Activated T-cell treated with anti-CD3 and anti-CD28 coated beads, Interleukin-2, amount 50 U/mL, for 4 hours (primary cell): ENCODE results near the gene IL13RA2. TPM values are rescaled to one million over a fixed set of nuclear protein-coding genes. Genes with fewer than 3 reads are reported as not detected.

ENCODE experiments used
- ATAC-seq, 2 donors: fragments of 200-7000 bp; cut with Tn5 transposase; one replicate each; pipeline ENCODE4 v1.10.0; 2021
- DNase-seq: peaks from one replicate; pipeline ENCODE4 v3.0.0-alpha.2; 2020
- H3K27me3 Mint-ChIP-seq: one replicate; pipeline ENCODE4 v1.8.0; 2021; ENCODE audit warnings: low read depth, mixed read lengths
- H3K36me3 Mint-ChIP-seq: one replicate; pipeline ENCODE4 v1.8.0; 2022; ENCODE audit warnings: mixed read lengths; ENCODE audit not compliant: insufficient read depth
- H3K4me1 Mint-ChIP-seq: one replicate; pipeline ENCODE4 v1.8.0; 2021; ENCODE audit warnings: low read depth, mixed read lengths
- H3K4me3 Mint-ChIP-seq: one replicate; pipeline ENCODE4 v1.8.0; 2021; ENCODE audit warnings: mild to moderate bottlenecking, moderate library complexity, mixed read lengths
- H3K9me3 Mint-ChIP-seq: one replicate; pipeline ENCODE4 v1.8.0; 2021; ENCODE audit warnings: mixed read lengths
- total RNA-seq, 3 donors: library from RNA; stranded (reverse); gene quantifications; one replicate each; pipeline ENCODE4 v1.2.1, GENCODE V29; 2021

The IL13RA2 gene
- not detected for total RNA-seq

DNA sequence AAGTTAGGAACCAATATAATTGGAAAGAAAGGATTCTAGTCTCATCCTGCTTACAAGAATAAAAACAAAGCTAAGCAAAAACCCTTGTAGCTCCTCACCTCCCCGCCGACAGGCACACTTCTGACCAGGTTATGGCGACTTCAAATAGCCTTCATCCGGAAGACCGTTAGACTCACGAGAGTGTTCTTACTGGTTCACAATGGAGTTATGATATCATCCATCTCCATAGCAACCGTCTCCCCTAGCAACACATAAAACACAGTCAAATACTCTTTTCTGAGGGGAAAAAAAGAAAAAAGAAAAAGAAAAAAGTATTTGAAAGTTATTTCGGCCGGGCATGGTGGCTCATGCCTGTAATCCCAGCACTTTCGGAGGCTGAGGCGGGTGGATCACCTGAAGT is at the start of gene IL13RA2:
Gene IL13RA2, minus strand, starts transcription at position 162 of the 400 bp plus-strand sequence. CDS start 347 bp downstream, outside the sequence.
- ATAC-seq (no peak), DNase-seq (no peak)
- Mint-ChIP-seq H3K4me3 (no peak within 1 kb of the TSS), H3K27me3 (no peaks in the 10 kb centered on the region), H3K4me1 (no peaks in the 10 kb centered on the region), H3K9me3 (no peaks in the 10 kb centered on the region), H3K36me3 (no peaks in the 10 kb centered on the region)

DNA sequence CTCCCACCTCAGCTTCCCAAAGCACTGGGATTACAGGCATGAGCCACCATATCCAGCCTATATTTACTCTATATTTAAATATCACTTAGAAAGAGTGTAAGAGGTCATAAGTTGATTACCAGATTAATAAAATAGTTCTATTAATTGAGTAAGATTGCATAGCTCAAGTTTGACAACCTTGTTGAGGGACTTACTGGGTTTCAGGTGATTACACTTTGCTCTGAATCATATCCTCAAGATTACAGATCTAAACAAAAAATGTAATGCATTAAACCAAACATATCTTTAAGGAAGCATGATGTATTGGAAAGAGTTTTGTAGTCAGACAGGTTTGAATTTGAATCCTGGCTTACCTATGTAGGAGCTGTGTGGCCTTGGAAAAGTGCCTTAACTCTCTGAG is 47.9 kb upstream of the IL13RA2 start:
- Mint-ChIP-seq H3K27me3 (no peaks in the 10 kb centered on the region), H3K9me3 (peaks cover 1% of the 10 kb centered on the region), H3K36me3 (no peaks in the 10 kb centered on the region), H3K4me1 (no peaks in the 10 kb centered on the region), H3K4me3 (no peak overlapping the region)
- ATAC-seq (no peak), DNase-seq (no peak)

- Mint-ChIP-seq H3K4me3 (no peak overlapping the region), H3K4me1 (no peaks in the 10 kb centered on the region), H3K27me3 (no peaks in the 10 kb centered on the region), H3K36me3 (no peaks in the 10 kb centered on the region), H3K9me3 (no peaks in the 10 kb centered on the region)
- ATAC-seq (no peak), DNase-seq (no peak)
Observed at GRCh38 chrX:115060013-115060412, 42.6 kb upstream of the IL13RA2 start.

DNA sequence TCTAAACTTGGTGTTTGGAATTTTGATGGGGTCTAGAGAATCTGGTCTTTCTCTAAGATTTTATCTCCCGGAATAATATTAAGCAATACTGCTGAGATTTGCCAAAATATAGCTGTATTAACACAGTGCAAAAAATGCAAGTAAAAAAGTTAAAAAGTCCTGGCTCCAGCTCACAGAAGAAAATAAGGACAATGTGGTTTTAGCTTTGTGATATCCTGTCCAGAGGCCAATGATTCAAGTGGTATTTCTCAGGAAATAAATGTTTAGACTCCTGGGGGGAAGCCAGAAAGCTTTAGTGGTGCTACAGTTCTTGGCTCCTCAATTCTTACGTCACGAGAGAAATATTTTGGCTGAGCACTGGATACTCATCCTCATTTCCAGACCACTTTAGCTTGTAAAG is 40.9 kb upstream of the IL13RA2 start:
- no peak overlapping the region for H3K4me3 Mint-ChIP-seq
- no peak for DNase-seq
- no peaks in the 10 kb centered on the region for H3K27me3 Mint-ChIP-seq
- no peaks in the 10 kb centered on the region for H3K4me1 Mint-ChIP-seq
- H3K9me3 Mint-ChIP-seq = no peaks in the 10 kb centered on the region
- no peak for ATAC-seq
- no peaks in the 10 kb centered on the region for H3K36me3 Mint-ChIP-seq

DNA sequence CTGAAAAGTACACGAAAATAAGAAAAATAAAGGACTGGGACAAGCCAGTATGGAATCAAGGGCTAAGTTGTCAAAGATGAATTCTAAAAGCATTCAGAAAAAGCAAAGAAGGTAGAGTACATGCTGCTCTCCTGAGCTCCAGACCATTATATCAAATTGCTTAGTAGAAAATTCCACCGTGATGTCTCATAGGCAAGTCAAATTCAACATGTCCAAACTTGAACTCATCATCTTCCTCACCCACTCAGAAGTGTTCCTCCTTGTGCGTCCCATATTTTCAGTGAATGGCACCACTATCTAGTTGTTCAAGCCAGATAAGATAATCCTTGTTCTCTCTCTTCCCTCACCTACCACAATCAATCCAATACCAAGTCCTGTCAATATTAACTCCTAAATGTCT is 37.5 kb upstream of the IL13RA2 start:
- Mint-ChIP-seq H3K36me3 (no peaks in the 10 kb centered on the region), H3K9me3 (no peaks in the 10 kb centered on the region), H3K4me1 (no peaks in the 10 kb centered on the region), H3K4me3 (no peak overlapping the region), H3K27me3 (no peaks in the 10 kb centered on the region)
- no peak for ATAC-seq
- no peak for DNase-seq

- DNase-seq (no peak), ATAC-seq (no peak)
- no peak overlapping the region for H3K4me3 Mint-ChIP-seq
- H3K4me1 Mint-ChIP-seq = no peaks in the 10 kb centered on the region
- H3K36me3 Mint-ChIP-seq = no peaks in the 10 kb centered on the region
- no peaks in the 10 kb centered on the region for H3K9me3 Mint-ChIP-seq
- H3K27me3 Mint-ChIP-seq = no peaks in the 10 kb centered on the region
Observed at GRCh38 chrX:115053223-115053622, 35.8 kb upstream of the IL13RA2 start.

DNA sequence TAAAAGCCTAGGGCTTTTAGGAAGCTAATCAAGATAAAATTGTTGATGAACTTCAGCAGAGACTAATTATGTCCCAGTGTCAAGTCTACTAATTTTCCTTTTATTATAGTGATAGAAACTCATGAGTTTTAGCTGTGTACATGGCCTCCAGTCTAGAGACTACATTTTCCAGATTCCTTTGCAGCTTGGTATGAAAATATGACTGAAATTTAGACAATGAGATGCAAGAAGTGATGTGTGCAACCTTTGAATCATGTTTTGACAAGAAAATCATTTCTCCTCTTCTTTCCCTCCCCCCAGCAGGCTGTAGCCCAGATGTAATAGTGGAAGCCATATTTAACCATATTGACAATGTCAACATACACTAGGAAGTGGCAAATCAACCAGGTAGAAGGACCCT is 30.3 kb upstream of the IL13RA2 start:
- Mint-ChIP-seq H3K36me3 (no peaks in the 10 kb centered on the region), H3K4me3 (no peak overlapping the region), H3K27me3 (no peaks in the 10 kb centered on the region), H3K9me3 (no peaks in the 10 kb centered on the region), H3K4me1 (no peaks in the 10 kb centered on the region)
- DNase-seq (no peak), ATAC-seq (no peak)

GRCh38 chrX:115047181-115047580 is 29.8 kb upstream of the IL13RA2 start:
- no peak for DNase-seq
- no peaks in the 10 kb centered on the region for H3K27me3 Mint-ChIP-seq
- no peak for ATAC-seq
- H3K4me1 Mint-ChIP-seq = no peaks in the 10 kb centered on the region
- no peaks in the 10 kb centered on the region for H3K36me3 Mint-ChIP-seq
- H3K4me3 Mint-ChIP-seq = no peak overlapping the region
- H3K9me3 Mint-ChIP-seq = no peaks in the 10 kb centered on the region

DNA sequence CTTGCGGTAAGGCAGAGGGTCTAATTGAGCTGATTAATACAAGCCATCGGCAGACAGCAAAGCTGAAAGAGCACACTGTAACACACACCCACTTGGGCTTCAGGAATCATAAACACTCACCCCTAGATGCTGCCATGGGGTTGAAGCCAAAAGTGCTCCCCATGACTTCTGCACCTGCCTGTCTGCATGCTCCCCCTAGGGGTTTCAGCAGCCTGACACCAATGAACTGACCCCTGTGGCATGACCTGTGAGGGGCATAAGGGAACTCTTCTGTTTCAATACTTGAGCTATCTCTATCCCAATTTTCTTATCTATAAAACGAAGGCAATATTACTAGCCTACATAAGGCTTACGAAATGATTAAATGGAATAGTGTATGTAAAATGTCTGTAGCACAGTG is 23.0 kb upstream of the IL13RA2 start:
- Mint-ChIP-seq H3K27me3 (no peaks in the 10 kb centered on the region), H3K9me3 (peaks cover 5% of the 10 kb centered on the region), H3K4me1 (no peaks in the 10 kb centered on the region), H3K36me3 (no peaks in the 10 kb centered on the region), H3K4me3 (no peak overlapping the region)
- ATAC-seq (no peak), DNase-seq (no peak)

DNA sequence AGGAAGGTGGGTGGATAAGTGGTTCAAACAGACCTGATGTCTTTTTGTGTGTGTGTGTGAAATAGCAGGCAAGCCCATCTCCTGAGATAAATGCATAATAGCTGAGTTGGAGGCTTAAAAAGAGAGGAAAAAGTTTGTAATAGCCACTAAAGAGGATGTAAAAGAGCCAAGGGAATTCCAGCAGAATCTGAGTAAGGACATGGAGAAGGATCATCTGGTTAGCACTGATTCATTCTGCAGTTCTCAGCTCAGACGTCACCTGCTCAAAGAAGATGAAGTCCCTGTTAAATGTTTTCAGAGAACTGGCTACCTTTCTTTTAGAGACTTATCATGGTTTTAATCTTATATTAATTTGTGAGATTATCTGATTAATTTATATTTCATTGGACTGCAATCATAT is 21.0 kb upstream of the IL13RA2 start:
- H3K36me3 Mint-ChIP-seq = no peaks in the 10 kb centered on the region
- H3K9me3 Mint-ChIP-seq = peaks cover 5% of the 10 kb centered on the region
- H3K4me1 Mint-ChIP-seq = no peaks in the 10 kb centered on the region
- H3K27me3 Mint-ChIP-seq = no peaks in the 10 kb centered on the region
- no peak for ATAC-seq
- DNase-seq = no peak
- no peak overlapping the region for H3K4me3 Mint-ChIP-seq

DNA sequence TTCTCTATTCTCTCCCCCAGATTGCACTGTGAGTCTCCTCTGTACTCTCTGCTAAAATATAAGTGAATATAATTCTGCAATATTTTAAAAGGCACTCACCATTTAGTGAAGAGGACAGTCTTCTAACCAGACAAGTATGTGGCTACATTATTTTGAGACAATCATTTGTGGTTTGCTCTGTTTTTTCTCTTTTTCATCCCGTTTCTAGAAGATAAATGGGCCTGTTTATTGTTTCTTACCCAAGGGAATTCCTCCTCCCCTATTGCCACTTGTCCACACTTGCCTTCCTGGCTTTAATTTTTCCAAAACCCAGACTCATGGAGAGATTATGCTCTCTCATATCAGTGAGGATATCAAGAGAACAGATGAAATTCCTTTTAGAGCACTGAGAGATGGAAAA is 18.6 kb upstream of the IL13RA2 start:
- H3K27me3 Mint-ChIP-seq = no peaks in the 10 kb centered on the region
- ATAC-seq = no peak
- peaks cover 5% of the 10 kb centered on the region for H3K9me3 Mint-ChIP-seq

GRCh38 chrX:115031989-115032388 is 14.6 kb upstream of the IL13RA2 start:
- Mint-ChIP-seq H3K4me3 (no peak overlapping the region), H3K27me3 (no peaks in the 10 kb centered on the region), H3K9me3 (no peaks in the 10 kb centered on the region), H3K4me1 (no peaks in the 10 kb centered on the region), H3K36me3 (no peaks in the 10 kb centered on the region)
- DNase-seq (no peak), ATAC-seq (no peak)

More for the DNA sequence above, 18.6 kb upstream of the IL13RA2 start:
- Mint-ChIP-seq H3K4me3 (no peak overlapping the region), H3K4me1 (no peaks in the 10 kb centered on the region), H3K36me3 (no peaks in the 10 kb centered on the region)
- no peak for DNase-seq

- H3K27me3 Mint-ChIP-seq = no peaks in the 10 kb centered on the region
- DNase-seq (no peak), ATAC-seq (no peak)
- no peaks in the 10 kb centered on the region for H3K9me3 Mint-ChIP-seq
- no peaks in the 10 kb centered on the region for H3K4me1 Mint-ChIP-seq
- H3K4me3 Mint-ChIP-seq = no peak overlapping the region
- no peaks in the 10 kb centered on the region for H3K36me3 Mint-ChIP-seq
Observed at GRCh38 chrX:115030625-115031024, 13.2 kb upstream of the IL13RA2 start.

DNA sequence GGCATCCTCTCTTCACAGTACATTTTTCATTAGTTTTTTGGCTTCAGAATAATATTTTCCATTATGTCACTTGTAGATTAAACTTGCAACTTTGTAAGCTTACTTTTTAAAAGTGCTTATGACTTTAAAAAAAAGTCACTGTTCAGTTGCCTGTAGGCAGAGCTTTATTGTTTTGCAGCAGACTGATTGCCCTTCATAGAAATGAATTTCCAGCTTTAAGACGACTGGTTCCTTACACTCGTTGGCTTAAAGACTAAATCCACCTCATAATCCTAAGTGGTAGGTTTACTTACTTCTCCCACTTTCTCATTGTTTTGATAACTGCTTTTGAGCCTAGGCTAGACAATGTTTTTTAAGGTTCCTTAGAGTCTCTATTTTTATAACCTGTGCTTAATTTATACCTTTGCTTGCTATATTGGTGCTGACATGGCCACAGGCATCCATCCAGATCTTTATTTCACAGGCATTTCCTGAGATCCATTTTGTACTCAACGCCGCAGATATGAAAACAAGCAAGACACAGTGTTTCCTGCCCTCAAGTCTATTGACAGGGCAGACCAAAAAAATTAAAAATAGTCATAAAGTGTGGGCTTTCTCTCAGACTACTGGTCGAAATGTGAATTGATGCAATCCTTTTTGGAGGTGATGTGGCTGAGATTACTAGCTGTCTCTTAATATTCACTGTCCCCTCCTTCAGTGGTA is 12.6 kb upstream of the IL13RA2 start:
- no peaks in the 10 kb centered on the region for H3K9me3 Mint-ChIP-seq
- ATAC-seq = no peak

DNA sequence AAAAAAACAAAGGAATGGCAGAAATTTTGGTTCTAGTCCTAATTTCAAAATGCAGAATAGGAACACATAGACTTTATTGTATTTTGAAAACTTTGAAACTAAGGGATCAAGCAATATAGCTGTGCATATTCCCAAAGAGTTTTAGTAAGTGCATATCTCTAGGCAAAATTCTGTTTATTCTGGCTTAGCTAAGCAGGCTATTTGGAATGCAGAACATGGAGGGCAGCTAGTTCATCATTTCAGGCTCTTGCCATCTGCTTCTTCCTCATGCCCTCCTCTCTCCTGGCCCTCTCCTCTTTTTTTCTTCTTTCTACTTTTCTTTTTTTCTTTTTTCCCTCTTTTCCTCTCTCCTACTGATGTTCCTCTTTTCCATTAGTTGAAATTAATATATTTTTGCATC is 12.0 kb upstream of the IL13RA2 start:
- no peaks in the 10 kb centered on the region for H3K36me3 Mint-ChIP-seq
- H3K4me3 Mint-ChIP-seq = no peak overlapping the region
- peaks cover 2% of the 10 kb centered on the region for H3K27me3 Mint-ChIP-seq
- DNase-seq = no peak
- no peak for ATAC-seq
- no peaks in the 10 kb centered on the region for H3K4me1 Mint-ChIP-seq
- no peaks in the 10 kb centered on the region for H3K9me3 Mint-ChIP-seq

More for the DNA sequence above, 12.6 kb upstream of the IL13RA2 start:
- DNase-seq = no peak
- no peaks in the 10 kb centered on the region for H3K36me3 Mint-ChIP-seq
- no peaks in the 10 kb centered on the region for H3K4me1 Mint-ChIP-seq
- H3K4me3 Mint-ChIP-seq = no peak overlapping the region
- H3K27me3 Mint-ChIP-seq = no peaks in the 10 kb centered on the region

GRCh38 chrX:115023811-115024210 is 6.4 kb upstream of the IL13RA2 start:
- Mint-ChIP-seq H3K4me3 (no peak overlapping the region), H3K9me3 (no peaks in the 10 kb centered on the region), H3K36me3 (no peaks in the 10 kb centered on the region), H3K27me3 (peaks cover 2% of the 10 kb centered on the region), H3K4me1 (no peaks in the 10 kb centered on the region)
- DNase-seq (no peak), ATAC-seq (no peak)
